ENCODE results near the gene IFFO2. TPM values are rescaled to one million over a fixed set of nuclear protein-coding genes. Genes with fewer than 3 reads are reported as not detected.
A peak's percentile ranks its signal among the peaks of the same experiment; 100 is the strongest.

Gene IFFO2
- total and polyA plus RNA-seq, 2 of the 13 experiments (the other 11 are each of a cell fraction or from before 2014, with no cell fraction given), result 7.3 to 16.7 TPM

DNA sequence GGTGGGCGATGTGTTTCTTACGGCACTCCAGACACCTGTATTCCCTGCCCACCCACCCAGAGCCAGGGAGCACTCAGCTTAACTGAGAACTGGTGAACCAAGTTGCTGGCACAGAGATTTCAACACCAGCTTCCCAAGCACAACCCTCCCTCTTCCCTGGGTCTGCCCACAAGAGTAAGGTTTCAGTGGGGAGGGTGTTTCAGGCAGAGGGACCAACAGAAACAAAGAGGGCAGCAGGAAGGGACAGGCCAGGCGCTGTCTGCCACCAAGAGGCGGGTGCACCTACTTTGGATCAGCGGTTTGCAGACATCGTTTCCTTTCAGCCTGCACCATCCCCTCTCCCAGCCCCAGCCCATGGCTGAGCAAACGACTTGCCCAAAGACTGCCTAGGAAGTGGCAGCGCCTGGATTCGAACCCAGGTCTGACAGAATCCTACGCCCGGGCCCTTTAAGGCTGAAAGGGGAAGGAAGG, 32.2 kb downstream of the IFFO2 start:
- no peak overlapping the region for H3K27ac ChIP-seq (ENCODE audit: extremely low read length, insufficient read depth, low read length)

GRCh38 chr1:18923756-18924211, 32.7 kb downstream of the IFFO2 start:
- Histone ChIP-seq H3K4me2 (ENCODE audit: low read depth, low read length) (0 out of 2 replicates have a peak overlapping the region, but pooled peaks have one; percentile 46), H3K36me3 (replicated peaks in 1 of 2; ENCODE audit: control insufficient read depth in 1 of 2, insufficient read depth in 2 of 2, low read length in 2 of 2) (peaks cover 4 to 26% of the 10 kb centered on the region in 2 experiments; a peak in 4 of 5 replicates), H3K27me3 (ENCODE audit: control insufficient read depth in 1 of 2, insufficient read depth in 2 of 2, low read length in 2 of 2) (no peaks in the 10 kb centered on the region), H3K9me3 (ENCODE audit: low read length) (no peaks in the 10 kb centered on the region), H3K9ac (ENCODE audit: insufficient read depth, low read depth, low read length) (no peak overlapping the region), H3K79me2 (ENCODE audit: insufficient read depth, low read length) (peaks cover 17% of the 10 kb centered on the region), H2AFZ (ENCODE audit: low read length) (no peak overlapping the region), H3K27ac (ENCODE audit: extremely low read length, insufficient read depth, low read length) (no peak overlapping the region), H3K4me3 (replicated peaks in 1 of 3; ENCODE audit: insufficient read depth in 1 of 3, low read depth in 2 of 3, low read length in 3 of 3) (no peak overlapping the region), H3K4me1 (ENCODE audit: insufficient read depth, low read length) (peaks cover 33% of the 10 kb centered on the region), H4K20me1 (ENCODE audit: insufficient read depth, low read length) (no peaks in the 10 kb centered on the region; the same call in 1 of the 2 replicates)
- TF ChIP-seq ZBTB38 (CRISPR knock-in tag; IDR thresholded peaks at IDR 0.05), result 0 out of 2 replicates have a peak, but pooled peaks have one; percentile 8
- TF ChIP-seq, protein P1, sequence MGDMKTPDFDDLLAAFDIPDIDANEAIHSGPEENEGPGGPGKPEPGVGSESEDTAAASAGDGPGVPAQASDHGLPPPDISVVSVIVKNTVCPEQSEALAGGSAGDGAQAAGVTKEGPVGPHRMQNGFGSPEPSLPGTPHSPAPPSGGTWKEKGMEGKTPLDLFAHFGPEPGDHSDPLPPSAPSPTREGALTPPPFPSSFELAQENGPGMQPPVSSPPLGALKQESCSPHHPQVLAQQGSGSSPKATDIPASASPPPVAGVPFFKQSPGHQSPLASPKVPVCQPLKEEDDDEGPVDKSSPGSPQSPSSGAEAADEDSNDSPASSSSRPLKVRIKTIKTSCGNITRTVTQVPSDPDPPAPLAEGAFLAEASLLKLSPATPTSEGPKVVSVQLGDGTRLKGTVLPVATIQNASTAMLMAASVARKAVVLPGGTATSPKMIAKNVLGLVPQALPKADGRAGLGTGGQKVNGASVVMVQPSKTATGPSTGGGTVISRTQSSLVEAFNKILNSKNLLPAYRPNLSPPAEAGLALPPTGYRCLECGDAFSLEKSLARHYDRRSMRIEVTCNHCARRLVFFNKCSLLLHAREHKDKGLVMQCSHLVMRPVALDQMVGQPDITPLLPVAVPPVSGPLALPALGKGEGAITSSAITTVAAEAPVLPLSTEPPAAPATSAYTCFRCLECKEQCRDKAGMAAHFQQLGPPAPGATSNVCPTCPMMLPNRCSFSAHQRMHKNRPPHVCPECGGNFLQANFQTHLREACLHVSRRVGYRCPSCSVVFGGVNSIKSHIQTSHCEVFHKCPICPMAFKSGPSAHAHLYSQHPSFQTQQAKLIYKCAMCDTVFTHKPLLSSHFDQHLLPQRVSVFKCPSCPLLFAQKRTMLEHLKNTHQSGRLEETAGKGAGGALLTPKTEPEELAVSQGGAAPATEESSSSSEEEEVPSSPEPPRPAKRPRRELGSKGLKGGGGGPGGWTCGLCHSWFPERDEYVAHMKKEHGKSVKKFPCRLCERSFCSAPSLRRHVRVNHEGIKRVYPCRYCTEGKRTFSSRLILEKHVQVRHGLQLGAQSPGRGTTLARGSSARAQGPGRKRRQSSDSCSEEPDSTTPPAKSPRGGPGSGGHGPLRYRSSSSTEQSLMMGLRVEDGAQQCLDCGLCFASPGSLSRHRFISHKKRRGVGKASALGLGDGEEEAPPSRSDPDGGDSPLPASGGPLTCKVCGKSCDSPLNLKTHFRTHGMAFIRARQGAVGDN (CRISPR knock-in tag; IDR thresholded peaks at IDR 0.05), result peak; percentile 20; the same call in 1 of the 2 replicates
- no peak for TF ChIP-seq ATM (IDR thresholded peaks at IDR 0.05; ENCODE audit: borderline replicate concordance)
- TF ChIP-seq ZNF441 (CRISPR knock-in tag; IDR thresholded peaks at IDR 0.05; ENCODE audit: borderline replicate concordance), result no peak
- TF ChIP-seq ZBTB14 (CRISPR knock-in tag; IDR thresholded peaks at IDR 0.05), result no peak
- in situ Hi-C loops (cut with HindIII; ENCODE audit: extremely low pct_ligation_motif_present, low pct_unique_long_range_greater_than_20kb) (no loop called here), intact Hi-C loops (cut with micrococcal nuclease; ENCODE audit: unreplicated experiment) (no loop called here)
- CTCF ChIA-PET (ENCODE audit: low intra/inter-chr PET ratio, low total read pairs), result no interaction called here
- ATAC-seq (no peak), DNase-seq (ENCODE audit: low spot score) (no peak), FAIRE-seq (no peak)
- POLR2A ChIA-PET, result no interaction called here
- 83% methylated on average over 12 of the region's 14 CpGs for WGBS (ENCODE audit: low lambda C conversion rate)
- BruUV-seq (replicated peaks), result no TSS peak

More for the DNA sequence above, 32.2 kb downstream of the IFFO2 start:
- 91% methylated on average over 11 of the region's 11 CpGs for WGBS (ENCODE audit: low lambda C conversion rate)
- Histone ChIP-seq H4K20me1 (ENCODE audit: insufficient read depth, low read length) (no peaks in the 10 kb centered on the region; the same call in 1 of the 2 replicates), H3K4me3 (replicated peaks in 1 of 3; ENCODE audit: insufficient read depth in 1 of 3, low read depth in 2 of 3, low read length in 3 of 3) (no peak overlapping the region), H3K79me2 (ENCODE audit: insufficient read depth, low read length) (peaks cover 17% of the 10 kb centered on the region), H2AFZ (ENCODE audit: low read length) (no peak overlapping the region), H3K27me3 (ENCODE audit: control insufficient read depth in 1 of 2, insufficient read depth in 2 of 2, low read length in 2 of 2) (no peaks in the 10 kb centered on the region), H3K36me3 (replicated peaks in 1 of 2; ENCODE audit: control insufficient read depth in 1 of 2, insufficient read depth in 2 of 2, low read length in 2 of 2) (peaks cover 4 to 21% of the 10 kb centered on the region in 2 experiments; a peak in 4 of 5 replicates), H3K4me2 (ENCODE audit: low read depth, low read length) (no peak overlapping the region), H3K9me3 (ENCODE audit: low read length) (no peaks in the 10 kb centered on the region), H3K4me1 (ENCODE audit: insufficient read depth, low read length) (peaks cover 33% of the 10 kb centered on the region), H3K9ac (ENCODE audit: insufficient read depth, low read depth, low read length) (no peak overlapping the region)
- POLR2A ChIA-PET, result no interaction called here
- FAIRE-seq, result no peak
- no TSS peak for BruUV-seq (replicated peaks)
- CTCF ChIA-PET (ENCODE audit: low intra/inter-chr PET ratio, low total read pairs), result no interaction called here
- DNase-seq (ENCODE audit: low spot score), result no peak
- no peak for ATAC-seq
- TF ChIP-seq ZBTB38 (CRISPR knock-in tag; IDR thresholded peaks at IDR 0.05) (peak; percentile 49), THAP7 (CRISPR knock-in tag; IDR thresholded peaks at IDR 0.05) (no peak)
- intact Hi-C loops (cut with micrococcal nuclease; ENCODE audit: unreplicated experiment), result no loop called here
- in situ Hi-C loops (cut with HindIII; ENCODE audit: extremely low pct_ligation_motif_present, low pct_unique_long_range_greater_than_20kb), result no loop called here
